ENCODE measurements around the gene SEL1L3. TPM values are rescaled to one million over a fixed set of nuclear protein-coding genes. Genes with fewer than 3 reads are reported as not detected.

SEL1L3 gene
- total and polyA plus RNA-seq, 2 donors (not counting 3 experiments of a cell fraction or from before 2014, with no cell fraction given): 53.4 to 122 TPM

GRCh38 chr4:25845841-25846653 lies 16.7 kb downstream of the SEL1L3 start:
- Histone ChIP-seq H3K4me2 (ENCODE audit: insufficient read depth, low read length) (no peak overlapping the region), H3K9me3 (replicated peaks; ENCODE audit: control insufficient read depth, insufficient read depth, low read length) (no peaks in the 10 kb centered on the region), H2AFZ (ENCODE audit: low read depth, low read length) (no peak overlapping the region), H4K20me1 (replicated peaks; ENCODE audit: control insufficient read depth, extremely low read depth, insufficient read depth, low read length) (no peaks in the 10 kb centered on the region), H3K27me3 (ENCODE audit: control insufficient read depth in 2 of 2, insufficient read depth in 2 of 2, low read length in 2 of 2) (no peaks in the 10 kb centered on the region), H3K27ac (ENCODE audit: insufficient read depth, low read depth, low read length) (no peak overlapping the region), H3K9ac (replicated peaks; ENCODE audit: extremely low read depth, insufficient read depth, low read length) (no peak overlapping the region), H3K9me1 (replicated peaks; ENCODE audit: control insufficient read depth, extremely low read depth, insufficient read depth, low read length) (no peaks in the 10 kb centered on the region), H3K36me3 (ENCODE audit: control insufficient read depth in 2 of 2, extremely low read depth in 1 of 2, insufficient read depth in 2 of 2, low read length in 2 of 2) (peaks cover 7 to 18% of the 10 kb centered on the region in 2 experiments), H3K79me2 (ENCODE audit: control insufficient read depth, insufficient read depth, low read length) (peaks cover 2% of the 10 kb centered on the region), H3K4me1 (ENCODE audit: control insufficient read depth, extremely low read depth, insufficient read depth, low read length) (no peaks in the 10 kb centered on the region), H3K4me3 (replicated peaks in 1 of 3; ENCODE audit: insufficient read depth in 1 of 3, low read depth in 1 of 3, low read length in 3 of 3) (no peak overlapping the region)
- no peak for TF ChIP-seq POLR2AphosphoS5 (IDR thresholded peaks at IDR 0.05; ENCODE audit: insufficient read depth, low read depth, low read length)
- TF ChIP-seq MYC (IDR thresholded peaks at IDR 0.05; ENCODE audit: low read depth, low read length): no peak
- no peak for TF ChIP-seq MAX (IDR thresholded peaks at IDR 0.05; ENCODE audit: insufficient read depth, insufficient read length)
- TF ChIP-seq POLR2A (IDR thresholded peaks at IDR 0.05; ENCODE audit: low read depth, low read length): no peak
- no peak for TF ChIP-seq FOS (IDR thresholded peaks at IDR 0.05; ENCODE audit: borderline replicate concordance, insufficient read depth, low read length)
- no peak for TF ChIP-seq GATA2 (IDR thresholded peaks at IDR 0.05; ENCODE audit: insufficient read depth, insufficient read length, low read depth, low read length)
- TF ChIP-seq EZH2 (IDR thresholded peaks at IDR 0.05; ENCODE audit: borderline replicate concordance, low read depth, low read length, severe bottlenecking): no peak
- no peak for TF ChIP-seq JUN (IDR thresholded peaks at IDR 0.05; ENCODE audit: borderline replicate concordance, insufficient read depth, insufficient read length, low read depth)
- no peak for TF ChIP-seq CTCF (IDR thresholded peaks at IDR 0.05; ENCODE audit: extremely low read depth in 1 of 2, insufficient read depth in 1 of 2, low read depth in 1 of 2, low read length in 2 of 2)
- dilution Hi-C loops (cut with MboI; ENCODE audit: extremely low pct_ligation_motif_present, low sequenced_read_pairs) (no loop called here), intact Hi-C loops (cut with micrococcal nuclease) (no loop called here)
- FAIRE-seq: no peak
- BruUV-seq (replicated peaks): no TSS peak
- no peak for DNase-seq (ENCODE audit: low read depth, low spot score)
- POLR2A ChIA-PET: no interaction called here
- CTCF ChIA-PET: no interaction called here

Measured in endothelial cell of umbilical vein (primary cell).